Measurements from ENCODE around the gene NTSR1. TPM values are rescaled to one million over a fixed set of nuclear protein-coding genes. Genes with fewer than 3 reads are reported as not detected.

Gene NTSR1
- total and polyA plus RNA-seq, 4 donors, result 0.03 to 0.33 (median 0.08) TPM; not detected in 1

DNA sequence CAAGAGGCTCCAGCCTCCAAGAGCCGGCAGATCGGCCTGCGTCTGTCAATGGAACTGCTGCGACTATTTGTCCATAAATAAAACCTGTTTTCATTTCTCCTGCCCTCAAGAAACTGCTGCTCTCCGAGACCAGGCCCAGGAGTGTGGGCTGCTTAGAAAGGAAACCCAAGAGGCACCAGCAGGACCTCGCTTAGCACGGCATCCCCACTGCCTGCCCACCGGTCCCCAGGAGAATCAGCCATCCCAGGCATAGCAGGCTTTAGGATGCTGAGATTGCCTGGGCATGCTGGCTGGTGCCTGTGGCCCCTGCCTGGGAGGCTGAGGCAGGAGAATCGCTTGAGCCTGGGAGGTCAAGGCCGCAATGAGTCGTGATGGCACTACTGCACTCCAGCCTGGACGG lies 17.6 kb downstream of the NTSR1 start:
- Histone ChIP-seq H3K27me3 (ENCODE audit: control insufficient read depth in 4 of 4, insufficient read depth in 4 of 4, low read length in 3 of 4) (peaks cover 0 to 7% (median 0%) of the 10 kb centered on the region in 4 donors), H3K4me3 (ENCODE audit: low read depth in 1 of 3, low read length in 3 of 3) (no peak overlapping the region), H3K9ac (ENCODE audit: low read depth in 1 of 2, low read length in 2 of 2) (no peak overlapping the region), H3K4me1 (ENCODE audit: control insufficient read depth in 4 of 4, insufficient read depth in 4 of 4, low read length in 3 of 4) (no peaks in the 10 kb centered on the region), H3K9me3 (ENCODE audit: control insufficient read depth in 4 of 4, low read length in 3 of 4) (peaks cover 0 to 4% (median 2%) of the 10 kb centered on the region in 4 donors), H3K36me3 (ENCODE audit: control insufficient read depth in 4 of 4, insufficient read depth in 3 of 4, low read depth in 1 of 4, low read length in 3 of 4) (no peaks in the 10 kb centered on the region), H3K27ac (ENCODE audit: low read depth in 1 of 2, low read length in 2 of 2) (no peak overlapping the region)
- TF ChIP-seq, protein P1, sequence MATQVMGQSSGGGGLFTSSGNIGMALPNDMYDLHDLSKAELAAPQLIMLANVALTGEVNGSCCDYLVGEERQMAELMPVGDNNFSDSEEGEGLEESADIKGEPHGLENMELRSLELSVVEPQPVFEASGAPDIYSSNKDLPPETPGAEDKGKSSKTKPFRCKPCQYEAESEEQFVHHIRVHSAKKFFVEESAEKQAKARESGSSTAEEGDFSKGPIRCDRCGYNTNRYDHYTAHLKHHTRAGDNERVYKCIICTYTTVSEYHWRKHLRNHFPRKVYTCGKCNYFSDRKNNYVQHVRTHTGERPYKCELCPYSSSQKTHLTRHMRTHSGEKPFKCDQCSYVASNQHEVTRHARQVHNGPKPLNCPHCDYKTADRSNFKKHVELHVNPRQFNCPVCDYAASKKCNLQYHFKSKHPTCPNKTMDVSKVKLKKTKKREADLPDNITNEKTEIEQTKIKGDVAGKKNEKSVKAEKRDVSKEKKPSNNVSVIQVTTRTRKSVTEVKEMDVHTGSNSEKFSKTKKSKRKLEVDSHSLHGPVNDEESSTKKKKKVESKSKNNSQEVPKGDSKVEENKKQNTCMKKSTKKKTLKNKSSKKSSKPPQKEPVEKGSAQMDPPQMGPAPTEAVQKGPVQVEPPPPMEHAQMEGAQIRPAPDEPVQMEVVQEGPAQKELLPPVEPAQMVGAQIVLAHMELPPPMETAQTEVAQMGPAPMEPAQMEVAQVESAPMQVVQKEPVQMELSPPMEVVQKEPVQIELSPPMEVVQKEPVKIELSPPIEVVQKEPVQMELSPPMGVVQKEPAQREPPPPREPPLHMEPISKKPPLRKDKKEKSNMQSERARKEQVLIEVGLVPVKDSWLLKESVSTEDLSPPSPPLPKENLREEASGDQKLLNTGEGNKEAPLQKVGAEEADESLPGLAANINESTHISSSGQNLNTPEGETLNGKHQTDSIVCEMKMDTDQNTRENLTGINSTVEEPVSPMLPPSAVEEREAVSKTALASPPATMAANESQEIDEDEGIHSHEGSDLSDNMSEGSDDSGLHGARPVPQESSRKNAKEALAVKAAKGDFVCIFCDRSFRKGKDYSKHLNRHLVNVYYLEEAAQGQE (IDR thresholded peaks at IDR 0.05), result no peak
- no peak for TF ChIP-seq RAD21 (IDR thresholded peaks at IDR 0.05)
- WGBS, result 78% methylated on average over 12 of the region's 12 CpGs
- no peak for DNase-seq (ENCODE audit: low spot score)

DNA sequence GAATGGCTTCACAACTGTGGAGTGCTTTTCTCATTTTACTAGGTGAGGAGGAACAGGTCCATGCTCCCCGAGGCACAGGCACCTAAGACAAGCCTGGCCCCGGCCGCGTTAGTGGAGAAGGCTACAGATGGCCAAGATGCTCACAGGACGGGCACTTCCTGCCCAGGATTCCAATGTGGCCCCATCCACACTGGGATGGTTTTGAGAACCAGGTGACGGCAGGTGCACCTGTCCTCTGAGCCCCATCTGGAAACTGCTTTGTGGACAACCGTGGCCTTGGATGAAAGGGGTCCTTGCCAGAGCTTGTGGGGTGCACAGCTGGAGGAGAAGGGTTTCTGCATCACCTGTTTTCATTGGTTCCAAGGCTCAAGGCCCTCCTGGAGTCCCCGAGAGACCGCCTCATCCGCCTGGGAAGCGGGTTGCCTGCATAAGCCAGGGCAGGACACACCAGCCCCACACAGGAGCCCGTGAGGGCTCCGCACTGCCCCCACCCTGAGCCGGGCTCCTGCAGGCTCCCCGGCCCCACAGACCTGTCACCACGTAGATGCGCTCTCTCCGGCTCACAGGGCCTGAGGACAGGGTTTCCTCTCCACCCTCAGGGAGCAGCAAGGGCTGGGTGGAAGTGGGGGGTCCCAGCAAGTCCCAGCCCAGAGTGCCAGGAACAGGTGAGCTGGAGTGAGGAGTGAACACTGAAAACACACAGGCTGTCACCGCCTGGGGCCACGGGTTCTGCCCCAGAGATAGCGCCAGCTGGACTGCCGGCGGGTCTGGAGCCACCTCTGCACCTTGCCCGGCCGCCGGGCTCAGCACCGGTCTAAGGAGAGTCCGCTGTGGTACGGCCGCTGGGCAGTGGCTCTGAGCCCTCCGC lies 18.3 kb downstream of the NTSR1 start:
- peaks cover 0 to 7% (median 1%) of the 10 kb centered on the region in 4 donors for H3K27me3 ChIP-seq (ENCODE audit: control insufficient read depth in 4 of 4, insufficient read depth in 4 of 4, low read length in 3 of 4)
- H3K27ac ChIP-seq (ENCODE audit: low read depth in 1 of 2, low read length in 2 of 2), result no peak overlapping the region
- no peak overlapping the region for H3K4me3 ChIP-seq (ENCODE audit: low read depth in 1 of 3, low read length in 3 of 3)

More for the DNA sequence above, 18.3 kb downstream of the NTSR1 start:
- TF ChIP-seq, protein P2, sequence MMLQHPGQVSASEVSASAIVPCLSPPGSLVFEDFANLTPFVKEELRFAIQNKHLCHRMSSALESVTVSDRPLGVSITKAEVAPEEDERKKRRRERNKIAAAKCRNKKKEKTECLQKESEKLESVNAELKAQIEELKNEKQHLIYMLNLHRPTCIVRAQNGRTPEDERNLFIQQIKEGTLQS (IDR thresholded peaks at IDR 0.05), result no peak
- TF ChIP-seq, protein P3, sequence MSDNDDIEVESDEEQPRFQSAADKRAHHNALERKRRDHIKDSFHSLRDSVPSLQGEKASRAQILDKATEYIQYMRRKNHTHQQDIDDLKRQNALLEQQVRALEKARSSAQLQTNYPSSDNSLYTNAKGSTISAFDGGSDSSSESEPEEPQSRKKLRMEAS (IDR thresholded peaks at IDR 0.05), result no peak
- TF ChIP-seq, protein P4, sequence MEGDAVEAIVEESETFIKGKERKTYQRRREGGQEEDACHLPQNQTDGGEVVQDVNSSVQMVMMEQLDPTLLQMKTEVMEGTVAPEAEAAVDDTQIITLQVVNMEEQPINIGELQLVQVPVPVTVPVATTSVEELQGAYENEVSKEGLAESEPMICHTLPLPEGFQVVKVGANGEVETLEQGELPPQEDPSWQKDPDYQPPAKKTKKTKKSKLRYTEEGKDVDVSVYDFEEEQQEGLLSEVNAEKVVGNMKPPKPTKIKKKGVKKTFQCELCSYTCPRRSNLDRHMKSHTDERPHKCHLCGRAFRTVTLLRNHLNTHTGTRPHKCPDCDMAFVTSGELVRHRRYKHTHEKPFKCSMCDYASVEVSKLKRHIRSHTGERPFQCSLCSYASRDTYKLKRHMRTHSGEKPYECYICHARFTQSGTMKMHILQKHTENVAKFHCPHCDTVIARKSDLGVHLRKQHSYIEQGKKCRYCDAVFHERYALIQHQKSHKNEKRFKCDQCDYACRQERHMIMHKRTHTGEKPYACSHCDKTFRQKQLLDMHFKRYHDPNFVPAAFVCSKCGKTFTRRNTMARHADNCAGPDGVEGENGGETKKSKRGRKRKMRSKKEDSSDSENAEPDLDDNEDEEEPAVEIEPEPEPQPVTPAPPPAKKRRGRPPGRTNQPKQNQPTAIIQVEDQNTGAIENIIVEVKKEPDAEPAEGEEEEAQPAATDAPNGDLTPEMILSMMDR (IDR thresholded peaks at IDR 0.05; ENCODE audit: low read depth, low read length, missing input control), result no peak
- TF ChIP-seq YY1 (IDR thresholded peaks at IDR 0.05) (no peak), TAF1 (conservative IDR thresholded peaks at IDR 0.05) (no peak), RAD21 (IDR thresholded peaks at IDR 0.05) (no peak), NR2F2 (IDR thresholded peaks at IDR 0.05) (no peak)
- TF ChIP-seq, protein P1 (IDR thresholded peaks at IDR 0.05), result no peak
- WGBS, result 74% methylated on average over 31 of the region's 31 CpGs
- Histone ChIP-seq H3K9ac (ENCODE audit: low read depth in 1 of 2, low read length in 2 of 2) (no peak overlapping the region), H3K36me3 (ENCODE audit: control insufficient read depth in 4 of 4, insufficient read depth in 3 of 4, low read depth in 1 of 4, low read length in 3 of 4) (no peaks in the 10 kb centered on the region), H3K4me1 (ENCODE audit: control insufficient read depth in 4 of 4, insufficient read depth in 4 of 4, low read length in 3 of 4) (no peaks in the 10 kb centered on the region), H3K9me3 (ENCODE audit: control insufficient read depth in 4 of 4, low read length in 3 of 4) (no peaks in the 10 kb centered on the region)
- no peak for DNase-seq (ENCODE audit: low spot score)
